Activated CD8-positive, alpha-beta memory T cell treated with anti-CD3 and anti-CD28 coated beads for 4 hours (primary cell): ENCODE measurements around the gene TOR1A.
A peak's percentile ranks its signal among the peaks of the same experiment; 100 is the strongest.

Experiments
- DNase-seq, 2 donors: peaks; one replicate each; pipeline ENCODE4 v3.0.0-alpha.2; 2020; ENCODE audit warnings: low read depth in 2 of 2

The TOR1A gene

GRCh38 chr9:129852579-129852978, 28.6 kb upstream of the TOR1A start:
- DNase-seq = no peak

- no peak for DNase-seq
Observed at GRCh38 chr9:129851821-129852220, 27.9 kb upstream of the TOR1A start.

- DNase-seq = no peak
Observed at GRCh38 chr9:129850821-129851550, 27.1 kb upstream of the TOR1A start.

- no peak for DNase-seq
Observed at GRCh38 chr9:129849901-129850300, 26.0 kb upstream of the TOR1A start.

- no peak for DNase-seq
Observed at GRCh38 chr9:129848712-129849441, 24.9 kb upstream of the TOR1A start.

- no peak for DNase-seq
Observed at GRCh38 chr9:129845373-129845772, 21.4 kb upstream of the TOR1A start.

- DNase-seq = no peak
Observed at GRCh38 chr9:129841071-129841470, 17.1 kb upstream of the TOR1A start.

- no peak for DNase-seq
Observed at GRCh38 chr9:129840034-129840433, 16.1 kb upstream of the TOR1A start.

GRCh38 chr9:129839324-129840023, 15.5 kb upstream of the TOR1A start:
- DNase-seq = no peak

- DNase-seq = no peak
Observed at GRCh38 chr9:129838707-129839259, 14.8 kb upstream of the TOR1A start.

GRCh38 chr9:129836311-129837007, 12.5 kb upstream of the TOR1A start:
- DNase-seq = no peak

- no peak for DNase-seq
Observed at GRCh38 chr9:129835860-129836223, 11.9 kb upstream of the TOR1A start.

- DNase-seq = peak; percentile 91 to 93
Observed at GRCh38 chr9:129835128-129835859, 11.4 kb upstream of the TOR1A start, which contains the start of the genes C9orf78 and USP20. Gene C9orf78 (minus strand): TSS chr9:129835275. CDS start chr9:129835221, 54 bp downstream. Gene USP20 (plus strand): TSS chr9:129835458. CDS start chr9:129852556, 17,098 bp downstream.

- DNase-seq = no peak
Observed at GRCh38 chr9:129834489-129835127, 10.7 kb upstream of the TOR1A start.

GRCh38 chr9:129832982-129833381, 9.0 kb upstream of the TOR1A start:
- DNase-seq = no peak

- DNase-seq = no peak
Observed at GRCh38 chr9:129828969-129829368, 5.0 kb upstream of the TOR1A start.

GRCh38 chr9:129828051-129828450, 4.1 kb upstream of the TOR1A start:
- DNase-seq = no peak

- no peak for DNase-seq
Observed at GRCh38 chr9:129826759-129827158, 2.8 kb upstream of the TOR1A start.

- no peak for DNase-seq
Observed at GRCh38 chr9:129826344-129826743, 2.4 kb upstream of the TOR1A start.

- no peak for DNase-seq
Observed at GRCh38 chr9:129823542-129823934, 398 bp downstream of the TOR1A start.
